HepG2 (cell line): ENCODE measurements around the gene DLG2. TPM values are rescaled to one million over a fixed set of nuclear protein-coding genes. Genes with fewer than 3 reads are reported as not detected.

Experiments used
- ATAC-seq: fragments of 200-7000 bp; cut with Tn5 transposase; 3 replicates; pipeline ENCODE4 v1.9.1; 2020; ENCODE audit warnings: mild to moderate bottlenecking, moderate library complexity
- BruUV-seq: library from RNA; stranded (reverse); fragments of 400-500 nt; replicated peaks from 2 replicates; lab custom pipeline; 2021; lab: Mats Ljungman, UMichigan
- CTCF ChIA-PET: fragments of 300-600 bp; formaldehyde crosslinking; extraction: SDS; loops from one replicate; lab custom pipeline; 2021; ENCODE audit warnings: low total read pairs, inconsistent platforms, low intra/inter-chr PET ratio; lab: Yijun Ruan, JAX
- POLR2A ChIA-PET: fragments of 350-600 bp; sonication (Branson Sonifier 250); formaldehyde crosslinking; loops from one replicate; lab custom pipeline; 2020; ENCODE audit warnings: antibody characterized with exemption, inconsistent platforms; lab: Yijun Ruan, JAX
- DNase-seq: peaks from one replicate; pipeline ENCODE4 v3.0.0-alpha.2; 2015; ENCODE audit warnings: low spot score
- FAIRE-seq: peaks from 3 replicates; lab custom pipeline; 2011; peaks lifted over from hg19 to GRCh38; lab: Jason Lieb, UNC
- H2AFZ ChIP-seq: one replicate; pipeline ENCODE4 v1.6.1; 2011; ENCODE audit warnings: low read length, inconsistent platforms
- H3K27ac ChIP-seq: fragments of 300-600 bp; 3 replicates; pipeline ENCODE4 v1.8.0; 2011; ENCODE audit warnings: mixed run types, mild to moderate bottlenecking, mixed read lengths, low read length, inconsistent platforms; ENCODE audit not compliant: insufficient read depth; ENCODE audit errors: extremely low read length
- H3K27me3 ChIP-seq, 2 experiments: fragments of 200-600 bp in 1 of 2; 2 replicates in 1 of 2; 3 replicates in 1 of 2; pipeline versions ENCODE4 v1.6.0 to v1.8.0; 2011; ENCODE audit warnings: low read length in 2 of 2, mild to moderate bottlenecking in 2 of 2, moderate library complexity in 2 of 2, inconsistent platforms in 1 of 2; ENCODE audit not compliant: insufficient read depth in 2 of 2, control insufficient read depth in 1 of 2
- H3K36me3 ChIP-seq, 2 experiments: fragments of 200-600 bp in 1 of 2; replicated peaks in 1 of 2; 2 replicates in 1 of 2; 3 replicates in 1 of 2; pipeline versions ENCODE4 v1.5.1 to v1.8.0; 2011; ENCODE audit warnings: low read length in 2 of 2, inconsistent platforms in 1 of 2; ENCODE audit not compliant: insufficient read depth in 2 of 2, control insufficient read depth in 1 of 2
- H3K4me1 ChIP-seq: 2 replicates; pipeline ENCODE4 v1.5.1; 2012; ENCODE audit warnings: low read length, inconsistent platforms; ENCODE audit not compliant: insufficient read depth
- H3K4me2 ChIP-seq: 2 replicates; pipeline ENCODE4 v1.6.0; 2011; ENCODE audit warnings: low read depth, low read length, inconsistent platforms
- H3K4me3 ChIP-seq, 3 experiments: fragments of 200-600 bp in 1 of 3; sonication (generic), shearing (Covaris generic) in 1 of 3; replicated peaks in 1 of 3; 2 replicates each; pipeline ENCODE4 v1.5.1; 2011 to 2016; ENCODE audit warnings: low read length in 3 of 3, inconsistent platforms in 2 of 3, low read depth in 2 of 3, mild to moderate bottlenecking in 2 of 3, control low read depth in 1 of 3, mixed read lengths in 1 of 3; ENCODE audit not compliant: insufficient read depth in 1 of 3
- H3K79me2 ChIP-seq: one replicate; pipeline ENCODE4 v1.6.1; 2011; ENCODE audit warnings: low read length, inconsistent platforms; ENCODE audit not compliant: insufficient read depth
- H3K9ac ChIP-seq: 2 replicates; pipeline ENCODE4 v1.6.0; 2011; ENCODE audit warnings: mild to moderate bottlenecking, low read depth, low read length, inconsistent platforms; ENCODE audit not compliant: insufficient read depth
- H3K9me3 ChIP-seq: 2 replicates; pipeline ENCODE4 v1.5.1; 2012; ENCODE audit warnings: mild to moderate bottlenecking, low read length
- H4K20me1 ChIP-seq: 2 replicates; pipeline ENCODE4 v1.6.0; 2011; ENCODE audit warnings: inconsistent platforms, mild to moderate bottlenecking, low read length, moderate library complexity; ENCODE audit not compliant: insufficient read depth
- NFATC3 ChIP-seq: sonication (generic); formaldehyde crosslinking; IDR thresholded peaks from 2 replicates; pipeline ENCODE4 v1.5.1; 2020; ENCODE audit warnings: mild to moderate bottlenecking, missing genetic modification reagents
- ZNF343 ChIP-seq: sonication (generic); formaldehyde crosslinking; IDR thresholded peaks from 2 replicates; pipeline ENCODE4 v1.4.0; 2020; ENCODE audit warnings: mild to moderate bottlenecking, missing genetic modification reagents
- ZNF382 ChIP-seq: sonication (generic); formaldehyde crosslinking; IDR thresholded peaks from 2 replicates; pipeline ENCODE4 v1.5.0; 2020; ENCODE audit warnings: missing genetic modification reagents, mild to moderate bottlenecking, borderline replicate concordance
- ZNF432 ChIP-seq: sonication (generic); formaldehyde crosslinking; IDR thresholded peaks from 2 replicates; pipeline ENCODE4 v1.5.0; 2020; ENCODE audit warnings: missing genetic modification reagents, mild to moderate bottlenecking, borderline replicate concordance
- ZSCAN21 ChIP-seq: sonication (generic); formaldehyde crosslinking; IDR thresholded peaks from 2 replicates; pipeline ENCODE4 v1.8.0; 2022; ENCODE audit warnings: mild to moderate bottlenecking, missing genetic modification reagents, moderate library complexity, borderline replicate concordance
- WGBS: methylation state at CpG from one replicate; pipeline ENCODE4 v1.1.6; 2017; ENCODE audit warnings: low lambda C conversion rate; 5-methylcytosine and 5-hydroxymethylcytosine counted together
- in situ Hi-C: cut with HindIII; loops from 2 replicates; pipeline ENCODE4 v1.10.0; 2017; ENCODE audit warnings: low pct_unique_long_range_greater_than_20kb; ENCODE audit not compliant: extremely low pct_ligation_motif_present
- intact Hi-C: fragments of 100-400 bp; cut with micrococcal nuclease; formaldehyde crosslinking; loops from one replicate; pipeline ENCODE4 v1.10.0; 2022; ENCODE audit not compliant: unreplicated experiment
- polyA plus RNA-seq, 8 experiments: library from polyadenylated mRNA; depleted of rRNA in 3 of 8; stranded (reverse) in 7 of 8; unstranded in 1 of 8; fragments of >200 nt; fragmentation: Illumina TruSeq in 4 of 8; extraction: Trizol in 4 of 8; gene quantifications; 2 replicates each; pipeline versions ENCODE4 v1.2.1 to v1.2.3, GENCODE V29; 2011 to 2016; ENCODE audit warnings: low read depth in 4 of 8, missing spikeins in 1 of 8, mixed read lengths in 1 of 8; ENCODE audit not compliant: insufficient read depth in 1 of 8
- total RNA-seq, 5 experiments: library from RNA; depleted of rRNA; stranded (reverse); fragments of >200 nt; fragmentation: Illumina TruSeq; extraction: Trizol; gene quantifications; 2 replicates each; pipeline ENCODE4 v1.2.3, GENCODE V29; 2016; ENCODE audit warnings: low read depth in 1 of 5
- TF ChIP-seq, protein P1 (sequence below): sonication (generic); formaldehyde crosslinking; IDR thresholded peaks from 2 replicates; pipeline ENCODE4 v1.8.1; 2023; ENCODE audit warnings: missing genetic modification reagents, mild to moderate bottlenecking, borderline replicate concordance
- TF ChIP-seq, protein P2 (sequence below), 2 experiments: fragments of 450-650 bp in 1 of 2; sonication (generic) in 1 of 2; formaldehyde crosslinking; IDR thresholded peaks; 2 replicates each; pipeline versions ENCODE4 v1.5.0 to v1.8.0; 2020 to 2022; ENCODE audit warnings: mild to moderate bottlenecking in 1 of 2, missing genetic modification reagents in 1 of 2
- TF ChIP-seq, protein P3 (sequence below): IDR thresholded peaks from 2 replicates; pipeline ENCODE4 v1.4.0; 2020; ENCODE audit warnings: mild to moderate bottlenecking, missing genetic modification reagents
- TF ChIP-seq, protein P4 (sequence below): sonication (generic); formaldehyde crosslinking; IDR thresholded peaks from 2 replicates; pipeline ENCODE4 v1.4.0; 2020; ENCODE audit warnings: mild to moderate bottlenecking, low read depth, missing genetic modification reagents

The DLG2 gene
- total and polyA plus RNA-seq, 2 of the 13 experiments (the other 11 are each of a cell fraction or from before 2014, with no cell fraction given) = 0.46 to 1.0 TPM

DNA sequence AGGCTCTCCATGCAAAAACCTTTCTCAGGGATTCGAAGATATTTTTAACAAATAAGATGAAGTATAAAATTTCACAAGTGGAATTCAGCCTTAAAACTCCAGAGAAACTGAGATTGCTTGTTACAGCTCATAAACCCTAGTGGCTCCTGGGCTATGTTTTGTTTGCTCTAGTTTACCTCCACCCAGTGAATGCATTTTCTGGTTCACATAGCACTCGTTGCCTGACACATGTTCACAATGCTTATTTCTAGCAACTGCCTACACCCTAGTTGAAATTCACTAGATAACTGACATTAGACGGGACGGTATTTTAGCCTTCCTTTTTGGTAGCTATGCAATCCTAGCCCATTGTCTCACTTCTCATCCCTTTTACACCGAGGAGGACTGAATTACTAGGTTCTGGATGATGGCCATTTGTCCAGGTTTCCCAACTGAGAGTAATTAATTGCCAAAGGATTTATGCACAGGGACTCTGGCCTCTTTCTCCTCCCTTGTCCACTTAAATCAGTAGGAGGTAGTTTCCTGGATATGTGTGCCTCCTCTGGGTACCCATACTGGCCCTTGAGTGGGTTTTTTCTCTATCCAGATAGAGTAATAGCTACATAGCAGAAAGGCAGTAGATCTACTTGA, 951.6 kb downstream of the DLG2 start:
- no TSS peak for BruUV-seq
- H4K20me1 ChIP-seq = no peaks in the 10 kb centered on the region
- ChIA-PET CTCF (no interaction called here), POLR2A (no interaction called here)
- H3K4me3 ChIP-seq = no peak overlapping the region
- no peak overlapping the region for H3K4me2 ChIP-seq
- no peak overlapping the region for H3K27ac ChIP-seq
- no peaks in the 10 kb centered on the region for H3K36me3 ChIP-seq
- no peak overlapping the region for H2AFZ ChIP-seq
- ATAC-seq = no peak
- in situ Hi-C loops (no loop called here), intact Hi-C loops (no loop called here)
- H3K27me3 ChIP-seq = no peaks in the 10 kb centered on the region
- WGBS = 18% methylated on average over 5 of the region's 5 CpGs
- FAIRE-seq = no peak
- DNase-seq = no peak
- no peaks in the 10 kb centered on the region for H3K79me2 ChIP-seq
- no peaks in the 10 kb centered on the region for H3K4me1 ChIP-seq
- no peaks in the 10 kb centered on the region for H3K9me3 ChIP-seq
- no peak for TF ChIP-seq ZNF343
- TF ChIP-seq ZNF382 (CRISPR knock-in tag) = no peak
- TF ChIP-seq ZNF432 (CRISPR knock-in tag) = no peak
- TF ChIP-seq, protein P1, sequence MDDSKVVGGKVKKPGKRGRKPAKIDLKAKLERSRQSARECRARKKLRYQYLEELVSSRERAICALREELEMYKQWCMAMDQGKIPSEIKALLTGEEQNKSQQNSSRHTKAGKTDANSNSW (CRISPR knock-in tag) = no peak
- TF ChIP-seq, protein P2, sequence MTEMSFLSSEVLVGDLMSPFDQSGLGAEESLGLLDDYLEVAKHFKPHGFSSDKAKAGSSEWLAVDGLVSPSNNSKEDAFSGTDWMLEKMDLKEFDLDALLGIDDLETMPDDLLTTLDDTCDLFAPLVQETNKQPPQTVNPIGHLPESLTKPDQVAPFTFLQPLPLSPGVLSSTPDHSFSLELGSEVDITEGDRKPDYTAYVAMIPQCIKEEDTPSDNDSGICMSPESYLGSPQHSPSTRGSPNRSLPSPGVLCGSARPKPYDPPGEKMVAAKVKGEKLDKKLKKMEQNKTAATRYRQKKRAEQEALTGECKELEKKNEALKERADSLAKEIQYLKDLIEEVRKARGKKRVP (CRISPR knock-in tag; IDR thresholded peaks at IDR 0.05) = no peak
- no peak for TF ChIP-seq NFATC3 (CRISPR knock-in tag)
- no peak for TF ChIP-seq ZSCAN21 (CRISPR knock-in tag)
- TF ChIP-seq, protein P3, sequence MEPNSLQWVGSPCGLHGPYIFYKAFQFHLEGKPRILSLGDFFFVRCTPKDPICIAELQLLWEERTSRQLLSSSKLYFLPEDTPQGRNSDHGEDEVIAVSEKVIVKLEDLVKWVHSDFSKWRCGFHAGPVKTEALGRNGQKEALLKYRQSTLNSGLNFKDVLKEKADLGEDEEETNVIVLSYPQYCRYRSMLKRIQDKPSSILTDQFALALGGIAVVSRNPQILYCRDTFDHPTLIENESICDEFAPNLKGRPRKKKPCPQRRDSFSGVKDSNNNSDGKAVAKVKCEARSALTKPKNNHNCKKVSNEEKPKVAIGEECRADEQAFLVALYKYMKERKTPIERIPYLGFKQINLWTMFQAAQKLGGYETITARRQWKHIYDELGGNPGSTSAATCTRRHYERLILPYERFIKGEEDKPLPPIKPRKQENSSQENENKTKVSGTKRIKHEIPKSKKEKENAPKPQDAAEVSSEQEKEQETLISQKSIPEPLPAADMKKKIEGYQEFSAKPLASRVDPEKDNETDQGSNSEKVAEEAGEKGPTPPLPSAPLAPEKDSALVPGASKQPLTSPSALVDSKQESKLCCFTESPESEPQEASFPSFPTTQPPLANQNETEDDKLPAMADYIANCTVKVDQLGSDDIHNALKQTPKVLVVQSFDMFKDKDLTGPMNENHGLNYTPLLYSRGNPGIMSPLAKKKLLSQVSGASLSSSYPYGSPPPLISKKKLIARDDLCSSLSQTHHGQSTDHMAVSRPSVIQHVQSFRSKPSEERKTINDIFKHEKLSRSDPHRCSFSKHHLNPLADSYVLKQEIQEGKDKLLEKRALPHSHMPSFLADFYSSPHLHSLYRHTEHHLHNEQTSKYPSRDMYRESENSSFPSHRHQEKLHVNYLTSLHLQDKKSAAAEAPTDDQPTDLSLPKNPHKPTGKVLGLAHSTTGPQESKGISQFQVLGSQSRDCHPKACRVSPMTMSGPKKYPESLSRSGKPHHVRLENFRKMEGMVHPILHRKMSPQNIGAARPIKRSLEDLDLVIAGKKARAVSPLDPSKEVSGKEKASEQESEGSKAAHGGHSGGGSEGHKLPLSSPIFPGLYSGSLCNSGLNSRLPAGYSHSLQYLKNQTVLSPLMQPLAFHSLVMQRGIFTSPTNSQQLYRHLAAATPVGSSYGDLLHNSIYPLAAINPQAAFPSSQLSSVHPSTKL (CRISPR knock-in tag) = no peak
- TF ChIP-seq, protein P4, sequence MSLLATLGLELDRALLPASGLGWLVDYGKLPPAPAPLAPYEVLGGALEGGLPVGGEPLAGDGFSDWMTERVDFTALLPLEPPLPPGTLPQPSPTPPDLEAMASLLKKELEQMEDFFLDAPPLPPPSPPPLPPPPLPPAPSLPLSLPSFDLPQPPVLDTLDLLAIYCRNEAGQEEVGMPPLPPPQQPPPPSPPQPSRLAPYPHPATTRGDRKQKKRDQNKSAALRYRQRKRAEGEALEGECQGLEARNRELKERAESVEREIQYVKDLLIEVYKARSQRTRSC (CRISPR knock-in tag) = no peak
- no peak overlapping the region for H3K9ac ChIP-seq
